H1 (cell line): ENCODE measurements around the gene COL19A1. TPM values are rescaled to one million over a fixed set of nuclear protein-coding genes. Genes with fewer than 3 reads are reported as not detected.
A peak's percentile ranks its signal among the peaks of the same experiment; 100 is the strongest.

Source experiments
- CTCF ChIA-PET: fragments of 300-600 bp; sonication (Branson Sonifier 250); formaldehyde crosslinking; loops from one replicate; lab custom pipeline; 2021; ENCODE audit not compliant: partially characterized antibody; lab: Charles Lee
- POLR2A ChIA-PET: fragments of 300-600 bp; sonication (Branson Sonifier 250); formaldehyde crosslinking; loops from one replicate; lab custom pipeline; 2021; ENCODE audit warnings: inconsistent platforms; ENCODE audit not compliant: partially characterized antibody; lab: Charles Lee
- DNase-seq, 2 experiments: peaks; one replicate each; pipeline versions ENCODE4 v3.0.0 to v3.0.0-alpha.2; 2010 to 2022; ENCODE audit warnings: low spot score in 2 of 2, low read depth in 1 of 2, mixed read lengths in 1 of 2
- FAIRE-seq: peaks from 2 replicates; lab custom pipeline; 2011; peaks lifted over from hg19 to GRCh38; lab: Jason Lieb, UNC
- H2AFZ ChIP-seq: 2 replicates; pipeline ENCODE4 v1.8.1; 2012; ENCODE audit warnings: low read length, inconsistent platforms
- H2AK5ac ChIP-seq: 2 replicates; pipeline ENCODE4 v1.6.1; 2013; ENCODE audit warnings: low read depth, low read length
- H2BK120ac ChIP-seq: replicated peaks from 2 replicates; pipeline ENCODE3; 2013; ENCODE audit warnings: low read depth, low read length, inconsistent platforms
- H2BK12ac ChIP-seq: 2 replicates; pipeline ENCODE4 v1.6.1; 2013; ENCODE audit warnings: low read depth, low read length
- H2BK15ac ChIP-seq: 2 replicates; pipeline ENCODE4 v1.6.1; 2013; ENCODE audit warnings: low read length
- H2BK20ac ChIP-seq: 2 replicates; pipeline ENCODE4 v1.6.1; 2013; ENCODE audit warnings: low read length
- H2BK5ac ChIP-seq: 2 replicates; pipeline ENCODE4 v1.6.1; 2013; ENCODE audit warnings: low read depth, low read length
- H3K14ac ChIP-seq: 2 replicates; pipeline ENCODE4 v1.6.1; 2013; ENCODE audit warnings: inconsistent platforms; ENCODE audit not compliant: insufficient read length
- H3K18ac ChIP-seq: 2 replicates; pipeline ENCODE4 v1.6.1; 2013; ENCODE audit warnings: low read length; ENCODE audit errors: extremely low read depth
- H3K23ac ChIP-seq: 2 replicates; pipeline ENCODE4 v1.6.1; 2013; ENCODE audit warnings: inconsistent platforms; ENCODE audit not compliant: insufficient read length
- H3K23me2 ChIP-seq: 2 replicates; pipeline ENCODE4 v1.6.1; 2013; ENCODE audit warnings: low read depth, low read length
- H3K27ac ChIP-seq: 2 replicates; pipeline ENCODE4 v1.6.1; 2011; ENCODE audit warnings: low read depth, low read length, inconsistent platforms
- H3K27me3 ChIP-seq, 4 experiments: replicated peaks in 1 of 4; 1 replicate in 1 of 4; 2 replicates in 3 of 4; pipeline versions ENCODE4 v1.6.1 to v1.8.1; 2011 to 2013; ENCODE audit warnings: low read length in 3 of 4, mild to moderate bottlenecking in 3 of 4, inconsistent platforms in 2 of 4, mixed read lengths in 2 of 4, moderate library complexity in 1 of 4; ENCODE audit not compliant: control insufficient read depth in 3 of 4, insufficient read depth in 3 of 4; ENCODE audit errors: extremely low read depth in 1 of 4
- H3K36me3 ChIP-seq, 4 experiments: 2 replicates each; pipeline versions ENCODE4 v1.6.1 to v1.8.1; 2011 to 2013; ENCODE audit warnings: mild to moderate bottlenecking in 4 of 4, low read length in 3 of 4, moderate library complexity in 2 of 4, control low read depth in 1 of 4, inconsistent platforms in 1 of 4; ENCODE audit not compliant: insufficient read depth in 4 of 4, control insufficient read depth in 2 of 4
- H3K4ac ChIP-seq: replicated peaks from 2 replicates; pipeline ENCODE3; 2013; ENCODE audit warnings: low read length, low read depth, mixed read lengths, inconsistent platforms; ENCODE audit not compliant: insufficient read length
- H3K4me1 ChIP-seq, 4 experiments: replicated peaks in 1 of 4; 1 replicate in 1 of 4; 2 replicates in 3 of 4; pipeline versions ENCODE4 v1.6.1 to v1.8.1; 2011 to 2013; ENCODE audit warnings: low read length in 3 of 4, inconsistent platforms in 2 of 4, mixed read lengths in 1 of 4; ENCODE audit not compliant: insufficient read depth in 4 of 4, control insufficient read depth in 3 of 4
- H3K4me2 ChIP-seq, 2 experiments: 2 replicates each; pipeline versions ENCODE4 v1.6.1 to v1.8.1; 2011 to 2013; ENCODE audit warnings: low read depth in 2 of 2, low read length in 2 of 2, control low read depth in 1 of 2, inconsistent platforms in 1 of 2, mild to moderate bottlenecking in 1 of 2; ENCODE audit not compliant: insufficient read depth in 1 of 2
- H3K4me3 ChIP-seq, 4 experiments: fragments of 200-600, 300-600 bp in 1 of 4; sonication (generic), shearing (Covaris generic), sonication (Bioruptor Twin) in 1 of 4; 2 replicates each; pipeline versions ENCODE4 v1.5.1 to v1.8.1; 2011 to 2016; ENCODE audit warnings: low read length in 4 of 4, low read depth in 3 of 4, control low read depth in 2 of 4, inconsistent platforms in 2 of 4, mild to moderate bottlenecking in 2 of 4, mixed read lengths in 1 of 4, moderate library complexity in 1 of 4; ENCODE audit not compliant: insufficient read depth in 2 of 4; ENCODE audit errors: extremely low read depth in 1 of 4
- H3K56ac ChIP-seq: replicated peaks from 2 replicates; pipeline ENCODE3; 2013; ENCODE audit warnings: low read depth, mild to moderate bottlenecking, mixed read lengths, low read length, inconsistent platforms; ENCODE audit not compliant: insufficient read length
- H3K79me1 ChIP-seq: 2 replicates; pipeline ENCODE4 v1.6.1; 2013; ENCODE audit warnings: low read depth, low read length, control low read depth
- H3K79me2 ChIP-seq, 2 experiments: 2 replicates each; pipeline versions ENCODE4 v1.6.1 to v1.8.1; 2012 to 2013; ENCODE audit warnings: low read length in 2 of 2, mild to moderate bottlenecking in 2 of 2, inconsistent platforms in 1 of 2; ENCODE audit not compliant: insufficient read depth in 2 of 2, control insufficient read depth in 1 of 2
- H3K9ac ChIP-seq, 4 experiments: replicated peaks in 1 of 4; 1 replicate in 1 of 4; 2 replicates in 3 of 4; pipeline versions ENCODE4 v1.6.1 to v1.8.1; 2011 to 2013; ENCODE audit warnings: low read depth in 3 of 4, low read length in 3 of 4, control low read depth in 2 of 4, mild to moderate bottlenecking in 2 of 4, moderate library complexity in 2 of 4, inconsistent platforms in 1 of 4; ENCODE audit errors: extremely low read depth in 1 of 4
- H3K9me3 ChIP-seq, 2 experiments: 2 replicates each; pipeline versions ENCODE4 v1.6.1 to v1.8.1; 2012 to 2013; ENCODE audit warnings: mild to moderate bottlenecking in 2 of 2, moderate library complexity in 2 of 2, control low read depth in 1 of 2, inconsistent platforms in 1 of 2, low read depth in 1 of 2, low read length in 1 of 2, mixed read lengths in 1 of 2; ENCODE audit not compliant: insufficient read depth in 2 of 2
- H4K20me1 ChIP-seq, 2 experiments: replicated peaks in 1 of 2; 2 replicates each; pipeline versions ENCODE3 to v1.8.1; 2011 to 2013; ENCODE audit warnings: inconsistent platforms in 2 of 2, low read length in 2 of 2, mild to moderate bottlenecking in 1 of 2; ENCODE audit not compliant: insufficient read depth in 2 of 2, control insufficient read depth in 1 of 2
- H4K5ac ChIP-seq: 2 replicates; pipeline ENCODE4 v1.6.1; 2013; ENCODE audit warnings: low read length, low read depth, mixed read lengths, inconsistent platforms; ENCODE audit not compliant: insufficient read length
- H4K8ac ChIP-seq: 2 replicates; pipeline ENCODE4 v1.8.0; 2013; ENCODE audit warnings: mild to moderate bottlenecking, moderate library complexity, low read length, inconsistent platforms; ENCODE audit not compliant: insufficient read depth; ENCODE audit errors: extremely low read depth
- H4K91ac ChIP-seq: replicated peaks from 2 replicates; pipeline ENCODE3; 2013; ENCODE audit warnings: low read length, mixed read lengths, inconsistent platforms; ENCODE audit not compliant: insufficient read length
- ASH2L ChIP-seq: fragments of 200-600, 300-600 bp; sonication (generic); IDR thresholded peaks from one replicate; pipeline ENCODE4 v1.7.1; 2017; ENCODE audit warnings: low read length
- CHD1 ChIP-seq: IDR thresholded peaks from 2 replicates; pipeline ENCODE4 v1.6.1; 2012; ENCODE audit warnings: low read depth, low read length, improper control_type of control experiment
- GTF2F1 ChIP-seq: IDR thresholded peaks from 2 replicates; pipeline ENCODE4 v1.6.1; 2012; ENCODE audit warnings: low read depth, low read length, improper control_type of control experiment, borderline replicate concordance
- NRF1 ChIP-seq: IDR thresholded peaks from 2 replicates; pipeline ENCODE4 v1.6.1; 2011; ENCODE audit warnings: mild to moderate bottlenecking, low read depth, low read length, improper control_type of control experiment
- PHF8 ChIP-seq: fragments of 200-600 bp; sonication (generic); conservative IDR thresholded peaks from 2 replicates; pipeline ENCODE4 v1.7.1; 2012; ENCODE audit warnings: low read depth, mild to moderate bottlenecking, inconsistent platforms, low read length, moderate library complexity
- POLR2A ChIP-seq, 2 experiments: IDR thresholded peaks; 1 replicate in 1 of 2; 2 replicates in 1 of 2; pipeline ENCODE4 v1.6.1; 2011; ENCODE audit warnings: low read depth in 2 of 2, low read length in 2 of 2, mild to moderate bottlenecking in 2 of 2; ENCODE audit errors: control extremely low read depth in 1 of 2
- RAD21 ChIP-seq, 2 experiments: IDR thresholded peaks in 1 of 2; conservative IDR thresholded peaks in 1 of 2; 2 replicates each; pipeline ENCODE4 v1.6.1; 2011; ENCODE audit warnings: low read depth in 2 of 2, low read length in 2 of 2, improper control_type of control experiment in 1 of 2, inconsistent platforms in 1 of 2, mild to moderate bottlenecking in 1 of 2, moderate library complexity in 1 of 2
- RBBP5 ChIP-seq: IDR thresholded peaks from 2 replicates; pipeline ENCODE4 v1.7.1; 2012; ENCODE audit warnings: low read depth, mild to moderate bottlenecking, inconsistent platforms, low read length, moderate library complexity, borderline replicate concordance
- RNF2 ChIP-seq: fragments of 200-900, 300-1000 bp; sonication (generic); IDR thresholded peaks from 2 replicates; pipeline ENCODE4 v1.7.1; 2016; ENCODE audit warnings: borderline replicate concordance, low read depth, mild to moderate bottlenecking, antibody characterized with exemption, low read length; ENCODE audit not compliant: poor library complexity, severe bottlenecking; ENCODE audit errors: missing control alignments
- SP2 ChIP-seq: IDR thresholded peaks from 2 replicates; pipeline ENCODE4 v1.6.1; 2012; ENCODE audit warnings: mild to moderate bottlenecking, low read length, inconsistent platforms
- USF2 ChIP-seq: IDR thresholded peaks from 2 replicates; pipeline ENCODE4 v1.6.1; 2011; ENCODE audit warnings: low read length, improper control_type of control experiment
- WGBS, 2 experiments: shearing (Covaris generic) in 1 of 2; methylation state at CpG; one replicate each; pipeline versions ENCODE4 v1.1.6 to v1.1.7; 2013 to 2015; ENCODE audit warnings: low lambda C conversion rate in 2 of 2, mixed read lengths in 2 of 2, inconsistent platforms in 1 of 2, low coverage in 1 of 2, missing lambda C conversion rate in 1 of 2; ENCODE audit not compliant: insufficient replicate concordance in 2 of 2, insufficient coverage in 1 of 2, insufficient read length in 1 of 2; ENCODE audit errors: extremely low coverage in 1 of 2, missing lambda C conversion rate in 1 of 2; 5-methylcytosine and 5-hydroxymethylcytosine counted together
- polyA plus RNA-seq, 7 experiments: library from polyadenylated mRNA; depleted of rRNA in 3 of 7; stranded (reverse) in 5 of 7; unstranded in 2 of 7; fragments of >200 nt in 5 of 7; fragments of 200-250 nt in 2 of 7; gene quantifications; 1 replicate in 5 of 7; 2 replicates in 1 of 7; 4 replicates in 1 of 7; pipeline versions ENCODE4 v1.2.1 to v1.2.3, GENCODE V29; 2011 to 2013; ENCODE audit warnings: missing spikeins in 2 of 7, mixed read lengths in 2 of 7
- total RNA-seq: library from RNA; stranded (reverse); fragmentation: NEBNext Ultra II Directional; extraction: Animal tissue kit (Norgen Biotek cat#: 25700); gene quantifications from 2 replicates; pipeline ENCODE4 v1.2.1, GENCODE V29; 2021

COL19A1 gene
- total and polyA plus RNA-seq, 2 of the 8 experiments (the other 6 are each of a cell fraction or from before 2014, with no cell fraction given), result not detected

- DNase-seq, result no peak
- Histone ChIP-seq H3K18ac (no peak overlapping the region), H4K8ac (no peak overlapping the region), H3K9me3 (no peaks in the 10 kb centered on the region), H3K4me2 (no peak overlapping the region), H3K23me2 (no peaks in the 10 kb centered on the region), H3K9ac (no peak overlapping the region), H4K5ac (no peak overlapping the region), H2AK5ac (no peak overlapping the region), H3K36me3 (no peaks in the 10 kb centered on the region), H3K27ac (no peak overlapping the region), H4K20me1 (no peaks in the 10 kb centered on the region), H3K23ac (no peak overlapping the region), H2BK20ac (no peak overlapping the region), H3K79me1 (no peaks in the 10 kb centered on the region), H3K27me3 (no peaks in the 10 kb centered on the region), H3K4me3 (no peak overlapping the region), H3K56ac (no peak overlapping the region), H4K91ac (no peak overlapping the region), H2BK15ac (no peak overlapping the region), H3K4ac (no peak overlapping the region), H3K79me2 (no peaks in the 10 kb centered on the region), H3K4me1 (no peaks in the 10 kb centered on the region), H2AFZ (peak overlapping the region; percentile 76; the same call in 1 of the 2 replicates), H2BK120ac (no peak overlapping the region), H3K14ac (no peak overlapping the region), H2BK12ac (no peak overlapping the region), H2BK5ac (no peak overlapping the region)
- ChIA-PET POLR2A (no interaction called here), CTCF (no interaction called here)
- TF ChIP-seq ASH2L (no peak), PHF8 (no peak), SP2 (no peak), RNF2 (no peak), NRF1 (no peak), CHD1 (no peak), RAD21 (IDR thresholded peaks at IDR 0.05 in 1 of 2, conservative IDR thresholded peaks at IDR 0.05 in 1 of 2; ENCODE audit: low read depth in 2 of 2, low read length in 2 of 2) (no peak), RBBP5 (no peak), POLR2A (IDR thresholded peaks at IDR 0.05; ENCODE audit: control extremely low read depth in 1 of 2, low read depth in 2 of 2, low read length in 2 of 2) (no peak), GTF2F1 (no peak), USF2 (no peak)
- no peak for FAIRE-seq
- 87% methylated on average over 1 of the region's 1 CpG; no CpG with 5 or more reads in 1 of the 2 experiments for WGBS, 2 experiments
Observed at GRCh38 chr6:69933239-69933638, 66.9 kb downstream of the COL19A1 start.
